Endothelial cell of umbilical vein (primary cell): ENCODE measurements around the gene PTDSS2. TPM values are rescaled to one million over a fixed set of nuclear protein-coding genes. Genes with fewer than 3 reads are reported as not detected.

Experiments used
- BruUV-seq: library from RNA; stranded (reverse); fragments of 400-500 nt; replicated peaks from 2 replicates; lab custom pipeline; 2021; lab: Mats Ljungman, UMichigan
- CTCF ChIA-PET: fragments of 300-600, 350-600 bp; sonication (Branson Sonifier 250); formaldehyde crosslinking; loops from one replicate; lab custom pipeline; 2021; ENCODE audit warnings: antibody characterized with exemption, inconsistent platforms; lab: Charles Lee
- POLR2A ChIA-PET: fragments of 300-600, 350-600 bp; sonication (Branson Sonifier 250); formaldehyde crosslinking; loops from one replicate; lab custom pipeline; 2021; ENCODE audit warnings: antibody characterized with exemption, inconsistent platforms; lab: Charles Lee
- DNase-seq: peaks from one replicate; pipeline ENCODE4 v3.0.0-alpha.2; 2011; ENCODE audit warnings: low read depth, low spot score
- FAIRE-seq: peaks from 2 replicates; lab custom pipeline; 2011; peaks lifted over from hg19 to GRCh38; lab: Jason Lieb, UNC
- H2AFZ ChIP-seq: 2 replicates; pipeline ENCODE4 v1.6.0; 2012; ENCODE audit warnings: low read depth, low read length, control low read depth, inconsistent platforms
- H3K27ac ChIP-seq: 2 replicates; pipeline ENCODE4 v1.5.1; 2011; ENCODE audit warnings: low read depth, mild to moderate bottlenecking, control low read depth, low read length, moderate library complexity; ENCODE audit not compliant: insufficient read depth
- H3K27me3 ChIP-seq, 2 experiments: 2 replicates each; pipeline versions ENCODE4 v1.6.0 to v1.6.1; 2011; ENCODE audit warnings: low read length in 2 of 2, mixed read lengths in 1 of 2; ENCODE audit not compliant: control insufficient read depth in 2 of 2, insufficient read depth in 2 of 2
- H3K36me3 ChIP-seq, 2 experiments: 2 replicates in 1 of 2; 3 replicates in 1 of 2; pipeline ENCODE4 v1.5.1; 2011; ENCODE audit warnings: low read length in 2 of 2, mild to moderate bottlenecking in 1 of 2, moderate library complexity in 1 of 2; ENCODE audit not compliant: control insufficient read depth in 2 of 2, insufficient read depth in 2 of 2; ENCODE audit errors: extremely low read depth in 1 of 2
- H3K4me1 ChIP-seq: 3 replicates; pipeline ENCODE4 v1.5.1; 2011; ENCODE audit warnings: mild to moderate bottlenecking, low read length; ENCODE audit not compliant: control insufficient read depth, insufficient read depth; ENCODE audit errors: extremely low read depth
- H3K4me2 ChIP-seq: 2 replicates; pipeline ENCODE4 v1.6.1; 2011; ENCODE audit warnings: low read length, control low read depth, mixed read lengths; ENCODE audit not compliant: insufficient read depth
- H3K4me3 ChIP-seq, 3 experiments: fragments of 200-600 bp in 1 of 3; sonication (generic), shearing (Covaris generic) in 1 of 3; replicated peaks in 1 of 3; 2 replicates each; pipeline ENCODE4 v1.5.1; 2011 to 2016; ENCODE audit warnings: control low read depth in 3 of 3, low read length in 3 of 3, mild to moderate bottlenecking in 2 of 3, inconsistent platforms in 1 of 3, low read depth in 1 of 3, moderate library complexity in 1 of 3; ENCODE audit not compliant: insufficient read depth in 1 of 3
- H3K79me2 ChIP-seq: 2 replicates; pipeline ENCODE4 v1.6.0; 2012; ENCODE audit warnings: low read length, inconsistent platforms; ENCODE audit not compliant: control insufficient read depth, insufficient read depth
- H3K9ac ChIP-seq: replicated peaks from 2 replicates; pipeline ENCODE3; 2011; ENCODE audit warnings: low read length, control low read depth; ENCODE audit not compliant: insufficient read depth; ENCODE audit errors: extremely low read depth
- H3K9me1 ChIP-seq: replicated peaks from 3 replicates; pipeline ENCODE4 v1.6.0; 2011; ENCODE audit warnings: mild to moderate bottlenecking, low read length; ENCODE audit not compliant: control insufficient read depth, insufficient read depth; ENCODE audit errors: extremely low read depth
- H3K9me3 ChIP-seq: replicated peaks from 2 replicates; pipeline ENCODE4 v1.5.1; 2012; ENCODE audit warnings: low read length, inconsistent platforms; ENCODE audit not compliant: control insufficient read depth, insufficient read depth
- H4K20me1 ChIP-seq: replicated peaks from 2 replicates; pipeline ENCODE3; 2011; ENCODE audit warnings: mild to moderate bottlenecking, low read length; ENCODE audit not compliant: control insufficient read depth, insufficient read depth; ENCODE audit errors: extremely low read depth
- EZH2 ChIP-seq: IDR thresholded peaks from 2 replicates; pipeline ENCODE4 v1.6.1; 2012; ENCODE audit warnings: borderline replicate concordance, low read depth, mild to moderate bottlenecking, moderate library complexity, low read length, inconsistent platforms; ENCODE audit not compliant: severe bottlenecking
- MYC ChIP-seq: IDR thresholded peaks from one replicate; pipeline ENCODE4 v1.6.1; 2011; ENCODE audit warnings: mild to moderate bottlenecking, low read depth, low read length
- POLR2A ChIP-seq: IDR thresholded peaks from 2 replicates; pipeline ENCODE4 v1.6.1; 2012; ENCODE audit warnings: low read depth, mild to moderate bottlenecking, control low read depth, low read length
- POLR2AphosphoS5 ChIP-seq: IDR thresholded peaks from 2 replicates; pipeline ENCODE4 v1.6.1; 2012; ENCODE audit warnings: low read depth, mild to moderate bottlenecking, control low read depth, low read length, moderate library complexity; ENCODE audit not compliant: insufficient read depth
- dilution Hi-C: fragments of 300-500 bp; cut with MboI; formaldehyde crosslinking; loops from one replicate; pipeline ENCODE4 v1.15.0; 2019; ENCODE audit warnings: low sequenced_read_pairs; ENCODE audit not compliant: extremely low pct_ligation_motif_present
- intact Hi-C: fragments of 100-400 bp; cut with micrococcal nuclease; formaldehyde crosslinking; loops from one replicate; pipeline ENCODE4 v1.10.0; 2022
- polyA plus RNA-seq, 4 experiments: library from polyadenylated mRNA; depleted of rRNA in 3 of 4; stranded (reverse) in 3 of 4; unstranded in 1 of 4; fragments of >200 nt; gene quantifications; 2 replicates each; pipeline versions ENCODE4 v1.2.1 to v1.2.3, GENCODE V29; 2011 to 2012; ENCODE audit warnings: missing spikeins in 1 of 4
- total RNA-seq: library from RNA; stranded (reverse); gene quantifications from 2 replicates; pipeline ENCODE4 v1.2.3, GENCODE V29; 2021
- TF ChIP-seq, protein P1 (sequence below): IDR thresholded peaks from 2 replicates; pipeline ENCODE4 v1.6.1; 2011; ENCODE audit not compliant: insufficient read depth, insufficient read length
- TF ChIP-seq, protein P2 (sequence below), 2 donors: IDR thresholded peaks; 1 replicate in 1 of 2; 2 replicates in 1 of 2; pipeline ENCODE4 v1.5.1; 2011; ENCODE audit warnings: low read length in 2 of 2, mild to moderate bottlenecking in 2 of 2, moderate library complexity in 2 of 2, control low read depth in 1 of 2, inconsistent platforms in 1 of 2, low read depth in 1 of 2; ENCODE audit not compliant: insufficient read depth in 1 of 2; ENCODE audit errors: extremely low read depth in 1 of 2

PTDSS2 gene
- total and polyA plus RNA-seq, 2 donors (not counting 3 experiments of a cell fraction or from before 2014, with no cell fraction given): 41.4 to 46.8 TPM

GRCh38 chr11:535519-536454 is 85.7 kb downstream of the PTDSS2 start, which contains the start of gene HRAS:
Gene HRAS, minus strand, starts transcription at chr11:535576.
- dilution Hi-C loops: no loop called here
- no peaks in the 10 kb centered on the region for H3K27me3 ChIP-seq
- no peaks in the 10 kb centered on the region for H3K9me3 ChIP-seq
- CTCF ChIA-PET: interaction anchor here (1.0 to 2.1 kb wide), 3 partner anchors 19 to 191 kb away, joined by 3 to 11 read pairs (median 4); partner anchors contain the start of gene PHRF1
- TF ChIP-seq EZH2 (no peak), POLR2A (peak; percentile 87), MYC (no peak), POLR2AphosphoS5 (peak; percentile 94)
- TF ChIP-seq, protein P1, sequence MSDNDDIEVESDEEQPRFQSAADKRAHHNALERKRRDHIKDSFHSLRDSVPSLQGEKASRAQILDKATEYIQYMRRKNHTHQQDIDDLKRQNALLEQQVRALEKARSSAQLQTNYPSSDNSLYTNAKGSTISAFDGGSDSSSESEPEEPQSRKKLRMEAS: no peak
- TF ChIP-seq, protein P2, sequence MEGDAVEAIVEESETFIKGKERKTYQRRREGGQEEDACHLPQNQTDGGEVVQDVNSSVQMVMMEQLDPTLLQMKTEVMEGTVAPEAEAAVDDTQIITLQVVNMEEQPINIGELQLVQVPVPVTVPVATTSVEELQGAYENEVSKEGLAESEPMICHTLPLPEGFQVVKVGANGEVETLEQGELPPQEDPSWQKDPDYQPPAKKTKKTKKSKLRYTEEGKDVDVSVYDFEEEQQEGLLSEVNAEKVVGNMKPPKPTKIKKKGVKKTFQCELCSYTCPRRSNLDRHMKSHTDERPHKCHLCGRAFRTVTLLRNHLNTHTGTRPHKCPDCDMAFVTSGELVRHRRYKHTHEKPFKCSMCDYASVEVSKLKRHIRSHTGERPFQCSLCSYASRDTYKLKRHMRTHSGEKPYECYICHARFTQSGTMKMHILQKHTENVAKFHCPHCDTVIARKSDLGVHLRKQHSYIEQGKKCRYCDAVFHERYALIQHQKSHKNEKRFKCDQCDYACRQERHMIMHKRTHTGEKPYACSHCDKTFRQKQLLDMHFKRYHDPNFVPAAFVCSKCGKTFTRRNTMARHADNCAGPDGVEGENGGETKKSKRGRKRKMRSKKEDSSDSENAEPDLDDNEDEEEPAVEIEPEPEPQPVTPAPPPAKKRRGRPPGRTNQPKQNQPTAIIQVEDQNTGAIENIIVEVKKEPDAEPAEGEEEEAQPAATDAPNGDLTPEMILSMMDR (IDR thresholded peaks at IDR 0.05; ENCODE audit: extremely low read depth in 1 of 2, insufficient read depth in 1 of 2, low read depth in 1 of 2, low read length in 2 of 2): no peak
- no peaks in the 10 kb centered on the region for H4K20me1 ChIP-seq
- FAIRE-seq (peak; percentile 83), DNase-seq (peak; percentile 94)
- H3K79me2 ChIP-seq: peaks cover 16% of the 10 kb centered on the region
- H2AFZ ChIP-seq: peak within 1 kb of the TSS; percentile 68
- no TSS peak for BruUV-seq
- H3K9me1 ChIP-seq: no peaks in the 10 kb centered on the region
- intact Hi-C loops: loop anchor here (2.0 to 5.0 kb wide), 3 partner anchors 17 to 162 kb away; partner anchors contain the start of genes DEAF1, LMNTD2, RASSF7 and TMEM80
- H3K4me3 ChIP-seq: peak within 1 kb of the TSS; percentile 54 to 74 (median 69)
- H3K4me2 ChIP-seq: peak within 1 kb of the TSS; percentile 37
- peaks cover 4 to 15% of the 10 kb centered on the region in 2 experiments for H3K36me3 ChIP-seq
- POLR2A ChIA-PET: no interaction called here
- peaks cover 7% of the 10 kb centered on the region for H3K4me1 ChIP-seq
- H3K9ac ChIP-seq: peak within 1 kb of the TSS; percentile 58
- H3K27ac ChIP-seq: no peak within 1 kb of the TSS
